Nephron (organoid): Measurements from ENCODE around the gene BSPRY.

Experiments
- H3K27ac Mint-ChIP-seq, 3 experiments: 2 replicates each; pipeline ENCODE4 v1.8.0; 2020; ENCODE audit warnings: mixed read lengths in 3 of 3, mild to moderate bottlenecking in 2 of 3, moderate library complexity in 1 of 3
- H3K27me3 Mint-ChIP-seq: 2 replicates; pipeline ENCODE4 v1.8.0; 2021; ENCODE audit warnings: low read depth, mild to moderate bottlenecking, moderate library complexity, mixed read lengths
- H3K36me3 Mint-ChIP-seq: 2 replicates; pipeline ENCODE4 v1.8.0; 2020; ENCODE audit warnings: low read depth, mixed read lengths
- H3K4me1 Mint-ChIP-seq: 2 replicates; pipeline ENCODE4 v1.8.0; 2020; ENCODE audit warnings: mixed read lengths
- H3K4me3 Mint-ChIP-seq, 3 experiments: 2 replicates each; pipeline ENCODE4 v1.8.0; 2020; ENCODE audit warnings: mild to moderate bottlenecking in 3 of 3, mixed read lengths in 3 of 3, moderate library complexity in 2 of 3
- H3K9me3 Mint-ChIP-seq: 2 replicates; pipeline ENCODE4 v1.8.0; 2020; ENCODE audit warnings: mixed read lengths
- CTCF ChIP-seq, 3 experiments: fragments of 200-600 bp; sonication (generic); IDR thresholded peaks; one replicate each; pipeline ENCODE4 v1.5.0; 2021; ENCODE audit warnings: antibody characterized with exemption in 3 of 3; ENCODE audit not compliant: unreplicated experiment in 3 of 3

Gene BSPRY

GRCh38 chr9:113409481-113409880, 60.1 kb downstream of the BSPRY start:
- Mint-ChIP-seq H3K9me3 (no peaks in the 10 kb centered on the region), H3K27me3 (no peaks in the 10 kb centered on the region), H3K4me1 (peaks cover 21% of the 10 kb centered on the region), H3K36me3 (peaks cover 27% of the 10 kb centered on the region), H3K27ac (peak overlapping the region; percentile 99 to 100 (median 100)), H3K4me3 (peak overlapping the region; percentile 92 to 99 (median 95))
- no peak for TF ChIP-seq CTCF (IDR thresholded peaks at IDR 0.05; ENCODE audit: unreplicated experiment in 3 of 3)

- peak overlapping the region; percentile 99 to 100 (median 100) for H3K27ac Mint-ChIP-seq
- TF ChIP-seq CTCF (IDR thresholded peaks at IDR 0.05; ENCODE audit: unreplicated experiment in 3 of 3): no peak
Measured at GRCh38 chr9:113409883-113410206, 60.5 kb downstream of the BSPRY start.

DNA sequence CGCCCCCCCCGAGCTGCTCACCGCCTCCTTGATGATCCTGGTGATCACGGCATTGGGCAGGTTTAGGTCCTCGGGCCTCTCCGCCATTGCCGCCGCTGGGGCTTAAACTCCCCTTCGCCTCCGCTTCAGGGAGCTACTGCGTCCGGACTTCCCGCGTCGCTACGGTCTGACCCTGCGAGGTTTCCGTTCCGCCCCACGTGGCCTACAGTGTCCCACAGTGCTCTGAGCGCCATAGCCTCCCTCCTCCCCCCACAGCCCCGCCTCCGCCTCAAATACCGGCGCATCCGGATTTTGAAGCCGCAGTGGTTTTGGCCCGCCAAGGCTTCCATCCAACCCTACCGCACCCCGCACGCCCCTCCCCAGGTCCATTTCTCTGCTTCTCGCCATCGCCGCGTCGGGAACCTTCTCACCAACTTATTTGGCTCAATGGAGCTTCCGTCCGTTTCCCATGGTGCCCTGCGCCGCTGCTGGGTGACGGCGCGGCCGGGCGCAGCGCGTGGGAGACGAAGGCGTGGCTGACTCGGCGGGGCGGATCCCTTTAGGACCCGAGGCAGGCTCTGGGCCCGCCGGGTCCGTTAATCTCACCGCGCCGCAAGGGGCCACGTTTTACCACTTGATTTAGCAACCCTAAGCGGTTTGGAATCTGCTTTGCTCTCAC, 61.0 kb downstream of the BSPRY start, which contains the start of the genes C9orf43 and POLE3:
TSS of gene C9orf43 (plus strand) at position 541 of the 658 bp plus-strand sequence. CDS start 2,747 bp downstream, outside the sequence.
TSS of gene POLE3 (minus strand) at position 469 of the 658 bp plus-strand sequence. CDS start at position 87, 382 bp downstream.
- TF ChIP-seq CTCF (IDR thresholded peaks at IDR 0.05; ENCODE audit: unreplicated experiment in 3 of 3): peak in 1 of 3 experiments; percentile 9
- H3K9me3 Mint-ChIP-seq: no peaks in the 10 kb centered on the region
- H3K27me3 Mint-ChIP-seq: no peaks in the 10 kb centered on the region
- peak within 1 kb of the TSS; percentile 99 to 100 (median 100) for H3K27ac Mint-ChIP-seq
- peak within 1 kb of the TSS; percentile 92 to 99 (median 95) for H3K4me3 Mint-ChIP-seq
- H3K4me1 Mint-ChIP-seq: peaks cover 21% of the 10 kb centered on the region
- peaks cover 27% of the 10 kb centered on the region for H3K36me3 Mint-ChIP-seq

More at GRCh38 chr9:113409883-113410206, 60.5 kb downstream of the BSPRY start:
- Mint-ChIP-seq H3K4me3 (peak overlapping the region; percentile 92 to 99 (median 95)), H3K36me3 (peaks cover 27% of the 10 kb centered on the region), H3K27me3 (no peaks in the 10 kb centered on the region), H3K9me3 (no peaks in the 10 kb centered on the region), H3K4me1 (peaks cover 21% of the 10 kb centered on the region)

- H3K4me3 Mint-ChIP-seq: no peak overlapping the region
- no peak for TF ChIP-seq CTCF (IDR thresholded peaks at IDR 0.05; ENCODE audit: unreplicated experiment in 3 of 3)
- no peaks in the 10 kb centered on the region for H3K4me1 Mint-ChIP-seq
- H3K27ac Mint-ChIP-seq: no peak overlapping the region
- H3K36me3 Mint-ChIP-seq: no peaks in the 10 kb centered on the region
- no peaks in the 10 kb centered on the region for H3K27me3 Mint-ChIP-seq
- no peaks in the 10 kb centered on the region for H3K9me3 Mint-ChIP-seq
Measured at GRCh38 chr9:113416149-113416721, 66.9 kb downstream of the BSPRY start.

GRCh38 chr9:113417370-113417769, 68.0 kb downstream of the BSPRY start:
- H3K4me3 Mint-ChIP-seq: no peak overlapping the region
- no peak for TF ChIP-seq CTCF (IDR thresholded peaks at IDR 0.05; ENCODE audit: unreplicated experiment in 3 of 3)
- H3K36me3 Mint-ChIP-seq: no peaks in the 10 kb centered on the region
- H3K9me3 Mint-ChIP-seq: no peaks in the 10 kb centered on the region
- H3K4me1 Mint-ChIP-seq: no peaks in the 10 kb centered on the region
- H3K27me3 Mint-ChIP-seq: no peaks in the 10 kb centered on the region
- H3K27ac Mint-ChIP-seq: no peak overlapping the region
